ENCODE data around the gene PRKN. TPM values are rescaled to one million over a fixed set of nuclear protein-coding genes. Genes with fewer than 3 reads are reported as not detected.
A peak's percentile ranks its signal among the peaks of the same experiment; 100 is the strongest.
"Not testable (repeated sequence)": the region's sequence is repeated elsewhere in the genome, so short reads cannot be mapped to it uniquely, and the experiment has no call there.

Gene PRKN
- total RNA-seq, 1 donor from 2014 or later: 0.79 TPM

GRCh38 chr6:161336479-161336878 is 1391.1 kb downstream of the PRKN start:
- H3K36me3 ChIP-seq (ENCODE audit: control insufficient read depth, insufficient read depth, low read length): no peaks in the 10 kb centered on the region
- no peaks in the 10 kb centered on the region for H3K27me3 ChIP-seq (ENCODE audit: control insufficient read depth, insufficient read depth, low read length)
- DNase-seq (ENCODE audit: low read depth): no peak
- no peak overlapping the region for H3K4me3 ChIP-seq (ENCODE audit: low read depth, low read length)
- TF ChIP-seq CTCF (IDR thresholded peaks at IDR 0.05; ENCODE audit: insufficient read depth, low read length, severe bottlenecking): no peak
- no peak for FAIRE-seq

- FAIRE-seq (no peak), DNase-seq (ENCODE audit: low read depth) (no peak)
- no peak for TF ChIP-seq CTCF (IDR thresholded peaks at IDR 0.05; ENCODE audit: insufficient read depth, low read length, severe bottlenecking)
- Histone ChIP-seq H3K27me3 (ENCODE audit: control insufficient read depth, insufficient read depth, low read length) (no peaks in the 10 kb centered on the region), H3K4me3 (ENCODE audit: low read depth, low read length) (no peak overlapping the region), H3K36me3 (ENCODE audit: control insufficient read depth, insufficient read depth, low read length) (no peaks in the 10 kb centered on the region)
Observed at GRCh38 chr6:161333410-161333809, 1394.2 kb downstream of the PRKN start.

- H3K27me3 ChIP-seq (ENCODE audit: control insufficient read depth, insufficient read depth, low read length); H3K36me3 ChIP-seq (ENCODE audit: control insufficient read depth, insufficient read depth, low read length); H3K4me3 ChIP-seq (ENCODE audit: low read depth, low read length); FAIRE-seq: not testable (repeated sequence)
- DNase-seq (ENCODE audit: low read depth): peak; percentile 55
Observed at GRCh38 chr6:161331402-161332081, 1396.0 kb downstream of the PRKN start.

GRCh38 chr6:161327360-161327953 is 1400.1 kb downstream of the PRKN start:
- TF ChIP-seq CTCF (IDR thresholded peaks at IDR 0.05; ENCODE audit: insufficient read depth, low read length, severe bottlenecking): no peak
- DNase-seq (ENCODE audit: low read depth) (no peak), FAIRE-seq (no peak)
- Histone ChIP-seq H3K36me3 (ENCODE audit: control insufficient read depth, insufficient read depth, low read length) (no peaks in the 10 kb centered on the region), H3K4me3 (ENCODE audit: low read depth, low read length) (no peak overlapping the region), H3K27me3 (ENCODE audit: control insufficient read depth, insufficient read depth, low read length) (no peaks in the 10 kb centered on the region)

- no peaks in the 10 kb centered on the region for H3K27me3 ChIP-seq (ENCODE audit: control insufficient read depth, insufficient read depth, low read length)
- no peak overlapping the region for H3K4me3 ChIP-seq (ENCODE audit: low read depth, low read length)
- TF ChIP-seq CTCF (IDR thresholded peaks at IDR 0.05; ENCODE audit: insufficient read depth, low read length, severe bottlenecking): no peak
- FAIRE-seq (no peak), DNase-seq (ENCODE audit: low read depth) (no peak)
- no peaks in the 10 kb centered on the region for H3K36me3 ChIP-seq (ENCODE audit: control insufficient read depth, insufficient read depth, low read length)
Observed at GRCh38 chr6:161319231-161319630, 1408.3 kb downstream of the PRKN start.

GRCh38 chr6:161318456-161318855 is 1409.1 kb downstream of the PRKN start:
- Histone ChIP-seq H3K4me3 (ENCODE audit: low read depth, low read length) (no peak overlapping the region), H3K36me3 (ENCODE audit: control insufficient read depth, insufficient read depth, low read length) (no peaks in the 10 kb centered on the region), H3K27me3 (ENCODE audit: control insufficient read depth, insufficient read depth, low read length) (no peaks in the 10 kb centered on the region)
- TF ChIP-seq CTCF (IDR thresholded peaks at IDR 0.05; ENCODE audit: insufficient read depth, low read length, severe bottlenecking): no peak
- DNase-seq (ENCODE audit: low read depth) (no peak), FAIRE-seq (no peak)

Measured in bronchial epithelial cell (primary cell).